ENCODE measurements around the gene KRTAP3-2.
"Not testable (repeated sequence)": the region's sequence is repeated elsewhere in the genome, so short reads cannot be mapped to it uniquely, and the experiment has no call there.

The KRTAP3-2 gene

GRCh38 chr17:40999563-40999962 is at the start of gene KRTAP3-2:
Gene KRTAP3-2, minus strand, starts transcription at chr17:40999906. Its CDS starts 53 bp downstream, at chr17:40999853.
- H3K4me3 ChIP-seq (replicated peaks; ENCODE audit: low read depth, low read length): not testable (repeated sequence)

DNA sequence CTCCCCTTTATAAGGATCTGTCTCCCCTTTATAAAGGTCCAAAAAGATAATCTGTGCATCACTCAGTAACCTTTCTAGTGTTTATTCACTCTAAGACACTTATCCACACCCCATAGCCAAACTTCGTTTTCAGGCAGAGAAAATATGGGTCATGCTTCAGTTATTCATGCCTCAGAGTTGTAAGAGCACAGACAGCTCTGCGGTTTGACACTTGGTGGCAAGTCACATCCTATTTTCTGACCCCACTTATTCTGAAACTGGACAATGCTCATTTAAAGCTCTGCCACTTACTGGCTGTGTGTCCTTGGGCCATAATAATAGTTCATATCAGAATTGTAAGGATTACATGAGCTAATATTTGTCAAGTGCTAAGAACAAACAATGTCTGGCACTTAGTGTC is 49.4 kb upstream of the KRTAP3-2 start:
- no peak for TF ChIP-seq CTCF (IDR thresholded peaks at IDR 0.05; ENCODE audit: low read depth, low read length, missing control alignments)
- H3K4me3 ChIP-seq (replicated peaks; ENCODE audit: low read depth, low read length): no peak overlapping the region

More at GRCh38 chr17:40999563-40999962, at the start of gene KRTAP3-2:
- not testable (repeated sequence) for DNase-seq (ENCODE audit: extremely low read depth, low read depth)

DNA sequence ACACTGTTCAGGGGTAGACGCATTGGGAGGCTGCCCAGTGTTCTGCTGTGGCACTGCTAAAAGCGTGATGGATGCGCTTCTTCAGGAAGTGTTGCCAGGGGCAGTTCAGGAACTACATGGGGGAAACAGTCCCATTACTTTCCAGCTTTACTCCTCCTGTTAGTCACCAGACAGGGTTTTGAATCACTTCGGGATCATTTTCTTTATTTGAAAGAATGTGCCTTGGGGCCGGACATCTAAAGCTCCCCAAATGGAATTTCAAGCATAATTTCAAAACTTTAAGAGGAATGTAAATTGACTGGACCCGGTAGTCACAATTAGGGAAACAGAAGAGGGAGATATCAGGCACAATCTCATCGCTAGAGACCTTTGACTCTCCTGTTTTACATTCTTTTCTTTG is 48.7 kb upstream of the KRTAP3-2 start:
- H3K4me3 ChIP-seq (replicated peaks; ENCODE audit: low read depth, low read length): no peak overlapping the region
- TF ChIP-seq CTCF (IDR thresholded peaks at IDR 0.05; ENCODE audit: low read depth, low read length, missing control alignments): no peak
- no peak for DNase-seq (ENCODE audit: extremely low read depth, low read depth)

More for the DNA sequence above, 49.4 kb upstream of the KRTAP3-2 start:
- DNase-seq (ENCODE audit: extremely low read depth, low read depth): no peak

GRCh38 chr17:41046735-41047465 is 47.2 kb upstream of the KRTAP3-2 start, which contains the start of gene KRTAP2-1:
Gene KRTAP2-1, minus strand, starts transcription at chr17:41047316. Its CDS starts 49 bp downstream, at chr17:41047267.
- not testable (repeated sequence) for DNase-seq (ENCODE audit: extremely low read depth, low read depth); H3K4me3 ChIP-seq (replicated peaks; ENCODE audit: low read depth, low read length)

GRCh38 chr17:41042953-41043352 is 43.2 kb upstream of the KRTAP3-2 start:
- H3K4me3 ChIP-seq (replicated peaks; ENCODE audit: low read depth, low read length): no peak overlapping the region
- no peak for DNase-seq (ENCODE audit: extremely low read depth, low read depth)
- TF ChIP-seq CTCF (IDR thresholded peaks at IDR 0.05; ENCODE audit: low read depth, low read length, missing control alignments): no peak

GRCh38 chr17:41040783-41041571 is 41.3 kb upstream of the KRTAP3-2 start, which contains the start of gene KRTAP1-1:
Gene KRTAP1-1, minus strand, starts transcription at chr17:41041450. Its CDS starts 53 bp downstream, at chr17:41041397.
- not testable (repeated sequence) for H3K4me3 ChIP-seq (replicated peaks; ENCODE audit: low read depth, low read length); DNase-seq (ENCODE audit: extremely low read depth, low read depth)

GRCh38 chr17:41037853-41038350 is 38.2 kb upstream of the KRTAP3-2 start:
- TF ChIP-seq CTCF (IDR thresholded peaks at IDR 0.05; ENCODE audit: low read depth, low read length, missing control alignments): no peak
- DNase-seq (ENCODE audit: extremely low read depth, low read depth): no peak
- no peak overlapping the region for H3K4me3 ChIP-seq (replicated peaks; ENCODE audit: low read depth, low read length)

- DNase-seq (ENCODE audit: extremely low read depth, low read depth); H3K4me3 ChIP-seq (replicated peaks; ENCODE audit: low read depth, low read length): not testable (repeated sequence)
These were observed 34.7 kb upstream of the KRTAP3-2 start, which contains the start of gene KRTAP1-3 for GRCh38 chr17:41034346-41034935. Gene KRTAP1-3, minus strand, starts transcription at chr17:41034874. Its CDS starts 53 bp downstream, at chr17:41034821.
